RKO (cell line): ENCODE measurements around the gene USP27X.

Experiments used
- DNase-seq: peaks from one replicate; pipeline ENCODE4 v3.0.0-alpha.2; 2016; ENCODE audit warnings: low spot score

The USP27X gene

GRCh38 chrX:49878834-49879655 is at the start of gene USP27X:
Gene USP27X, plus strand, starts transcription at chrX:49879484. Its CDS starts 824 bp downstream, at chrX:49880308.
- DNase-seq = peak; percentile 66

GRCh38 chrX:49838374-49838773 is 40.9 kb upstream of the USP27X start:
- DNase-seq = peak; percentile 54

- DNase-seq = peak; percentile 85
Observed at GRCh38 chrX:49840679-49841078, 38.6 kb upstream of the USP27X start.

GRCh38 chrX:49842621-49843020 is 36.7 kb upstream of the USP27X start:
- peak; percentile 2 for DNase-seq

GRCh38 chrX:49844611-49845010 is 34.7 kb upstream of the USP27X start:
- no peak for DNase-seq

- DNase-seq = no peak
Observed at GRCh38 chrX:49845701-49846403, 33.4 kb upstream of the USP27X start.

GRCh38 chrX:49846522-49846921 is 32.8 kb upstream of the USP27X start:
- no peak for DNase-seq

GRCh38 chrX:49848275-49848674 is 31.0 kb upstream of the USP27X start:
- DNase-seq = no peak

- DNase-seq = no peak
Observed at GRCh38 chrX:49850028-49850427, 29.3 kb upstream of the USP27X start.

- DNase-seq = no peak
Observed at GRCh38 chrX:49853661-49854060, 25.6 kb upstream of the USP27X start.

GRCh38 chrX:49856819-49857218 is 22.5 kb upstream of the USP27X start:
- no peak for DNase-seq

- DNase-seq = no peak
Observed at GRCh38 chrX:49858341-49858740, 20.9 kb upstream of the USP27X start.

- no peak for DNase-seq
Observed at GRCh38 chrX:49859491-49859890, 19.8 kb upstream of the USP27X start.

GRCh38 chrX:49860867-49861535 is 18.3 kb upstream of the USP27X start:
- DNase-seq = no peak

GRCh38 chrX:49862093-49862492 is 17.2 kb upstream of the USP27X start:
- no peak for DNase-seq

GRCh38 chrX:49868739-49869138 is 10.5 kb upstream of the USP27X start:
- DNase-seq = no peak

- DNase-seq = peak; percentile 47
Observed at GRCh38 chrX:49876750-49877149, 2.5 kb upstream of the USP27X start.

- DNase-seq = no peak
Observed at GRCh38 chrX:49877397-49878101, 1.7 kb upstream of the USP27X start.

GRCh38 chrX:49878128-49878833 is 1.0 kb upstream of the USP27X start:
- no peak for DNase-seq

- peak; percentile 4 for DNase-seq
Observed at GRCh38 chrX:49879656-49880277, 483 bp downstream of the USP27X start.

GRCh38 chrX:49880668-49881067 is 1.4 kb downstream of the USP27X start:
- no peak for DNase-seq
